K562 (cell line): Measurements from ENCODE around the gene FKBP2. TPM values are rescaled to one million over a fixed set of nuclear protein-coding genes. Genes with fewer than 3 reads are reported as not detected.
A peak's percentile ranks its signal among the peaks of the same experiment; 100 is the strongest.

Experiments used
- DPF2 ChIP-seq: fragments of 450-650 bp; IDR thresholded peaks from 2 replicates; pipeline ENCODE4 v1.6.1; 2016
- ELF2 ChIP-seq: fragments of 250-450 bp; sonication (Bioruptor Pico); IDR thresholded peaks from 2 replicates; pipeline ENCODE4 v1.5.0; 2021; ENCODE audit warnings: mild to moderate bottlenecking
- FOXK2 ChIP-seq, 2 experiments: fragments of 450-650 bp; IDR thresholded peaks in 1 of 2; conservative IDR thresholded peaks in 1 of 2; 2 replicates each; pipeline ENCODE4 v1.6.1; 2016; ENCODE audit warnings: low read depth in 2 of 2, mild to moderate bottlenecking in 1 of 2
- JUNB ChIP-seq: fragments of 450-650 bp; formaldehyde crosslinking; conservative IDR thresholded peaks from 2 replicates; pipeline ENCODE4 v1.4.0; 2020; ENCODE audit warnings: mild to moderate bottlenecking
- KDM2B ChIP-seq: fragments of 250-450 bp; sonication (Bioruptor Pico); IDR thresholded peaks from 2 replicates; pipeline ENCODE4 v1.8.0; 2021; ENCODE audit warnings: mild to moderate bottlenecking, moderate library complexity
- NFIX ChIP-seq: fragments of 250-450 bp; sonication (Bioruptor Pico); IDR thresholded peaks from 2 replicates; pipeline ENCODE4 v1.4.0; 2020; ENCODE audit warnings: low read depth, mild to moderate bottlenecking, moderate library complexity
- OTX1 ChIP-seq: fragments of 450-650 bp; formaldehyde crosslinking; IDR thresholded peaks from 2 replicates; pipeline ENCODE4 v1.4.0; 2022; ENCODE audit warnings: mild to moderate bottlenecking
- POLR2G ChIP-seq: fragments of 200-400 bp; formaldehyde crosslinking; IDR thresholded peaks from 2 replicates; pipeline ENCODE4 v1.6.1; 2017; ENCODE audit warnings: low read depth, mild to moderate bottlenecking, antibody characterized with exemption, low read length, moderate library complexity
- PURB ChIP-seq: sonication (generic); formaldehyde crosslinking; IDR thresholded peaks from 2 replicates; pipeline ENCODE4 v1.9.0; 2021; ENCODE audit warnings: low read depth, mild to moderate bottlenecking, missing genetic modification reagents
- SMARCA5 ChIP-seq: fragments of 450-650 bp; IDR thresholded peaks from 2 replicates; pipeline ENCODE4 v1.6.1; 2016
- SP1 ChIP-seq: sonication (generic); formaldehyde crosslinking; IDR thresholded peaks from 2 replicates; pipeline ENCODE4 v1.8.1; 2022; ENCODE audit warnings: mild to moderate bottlenecking, missing genetic modification reagents
- SRSF1 ChIP-seq: fragments of 200-400 bp; formaldehyde crosslinking; IDR thresholded peaks from 2 replicates; pipeline ENCODE4 v1.6.1; 2017; ENCODE audit warnings: mild to moderate bottlenecking, low read depth, low read length, moderate library complexity
- TSC22D4 ChIP-seq: fragments of 450-650 bp; IDR thresholded peaks from 2 replicates; pipeline ENCODE4 v1.6.1; 2016; ENCODE audit warnings: missing genetic modification characterization, missing biosample characterization, control low read depth
- ZNF384 ChIP-seq: IDR thresholded peaks from 2 replicates; pipeline ENCODE4 v1.6.1; 2012; ENCODE audit warnings: low read depth, low read length, improper control_type of control experiment
- ZNF436 ChIP-seq: fragments of 250-450, 450-650 bp; sonication (Bioruptor Pico); formaldehyde crosslinking; IDR thresholded peaks from 2 replicates; pipeline ENCODE4 v1.7.0; 2020; ENCODE audit warnings: mild to moderate bottlenecking
- ZNF561 ChIP-seq: fragments of 450-650 bp; formaldehyde crosslinking; conservative IDR thresholded peaks from 2 replicates; pipeline ENCODE4 v1.4.0; 2020; ENCODE audit warnings: mild to moderate bottlenecking, moderate library complexity
- polyA plus RNA-seq, 8 experiments: library from polyadenylated mRNA; depleted of rRNA in 4 of 8; stranded (reverse) in 5 of 8; unstranded in 3 of 8; fragments of >200 nt; fragmentation: Nextera tagmentation in 2 of 8; fragmentation: Illumina TruSeq in 1 of 8; extraction: Ambion mirVana in 2 of 8; extraction: Trizol in 1 of 8; gene quantifications; 2 replicates each; pipeline versions ENCODE4 v1.2.1 to v1.2.3, GENCODE V29; 2011 to 2014; ENCODE audit warnings: inconsistent platforms in 1 of 8, missing spikeins in 1 of 8
- total RNA-seq, 7 experiments: library from RNA; depleted of rRNA in 6 of 7; stranded (reverse); fragments of >200 nt in 6 of 7; fragmentation: Illumina TruSeq in 2 of 7; extraction: Trizol in 2 of 7; gene quantifications; 2 replicates each; pipeline versions ENCODE4 v1.2.1 to v1.2.3, GENCODE V29; 2011 to 2021; ENCODE audit warnings: low replicate concordance in 1 of 7
- TF ChIP-seq, protein P1 (sequence below): fragments of 450-650 bp; formaldehyde crosslinking; conservative IDR thresholded peaks from 2 replicates; pipeline ENCODE4 v1.4.0; 2022; ENCODE audit warnings: mild to moderate bottlenecking, missing genetic modification characterization
- TF ChIP-seq, protein P2 (sequence below): fragments of 450-650 bp; conservative IDR thresholded peaks from 2 replicates; pipeline ENCODE4 v1.6.1; 2016; ENCODE audit warnings: missing genetic modification characterization, low read depth, mild to moderate bottlenecking, control low read depth, missing compliant biosample characterization
- TF ChIP-seq, protein P3 (sequence below): fragments of 450-650 bp; formaldehyde crosslinking; IDR thresholded peaks from 2 replicates; pipeline ENCODE4 v1.4.0; 2022; ENCODE audit warnings: mild to moderate bottlenecking, moderate library complexity
- TF ChIP-seq, protein P4 (sequence below): sonication (generic); formaldehyde crosslinking; IDR thresholded peaks from 2 replicates; pipeline ENCODE4 v1.8.0; 2023; ENCODE audit warnings: mild to moderate bottlenecking, missing genetic modification reagents

Gene FKBP2
- total and polyA plus RNA-seq, 9 of the 15 experiments (the other 6 are each of a cell fraction or from before 2014, with no cell fraction given): 3.5 to 151 (median 58.1) TPM

DNA sequence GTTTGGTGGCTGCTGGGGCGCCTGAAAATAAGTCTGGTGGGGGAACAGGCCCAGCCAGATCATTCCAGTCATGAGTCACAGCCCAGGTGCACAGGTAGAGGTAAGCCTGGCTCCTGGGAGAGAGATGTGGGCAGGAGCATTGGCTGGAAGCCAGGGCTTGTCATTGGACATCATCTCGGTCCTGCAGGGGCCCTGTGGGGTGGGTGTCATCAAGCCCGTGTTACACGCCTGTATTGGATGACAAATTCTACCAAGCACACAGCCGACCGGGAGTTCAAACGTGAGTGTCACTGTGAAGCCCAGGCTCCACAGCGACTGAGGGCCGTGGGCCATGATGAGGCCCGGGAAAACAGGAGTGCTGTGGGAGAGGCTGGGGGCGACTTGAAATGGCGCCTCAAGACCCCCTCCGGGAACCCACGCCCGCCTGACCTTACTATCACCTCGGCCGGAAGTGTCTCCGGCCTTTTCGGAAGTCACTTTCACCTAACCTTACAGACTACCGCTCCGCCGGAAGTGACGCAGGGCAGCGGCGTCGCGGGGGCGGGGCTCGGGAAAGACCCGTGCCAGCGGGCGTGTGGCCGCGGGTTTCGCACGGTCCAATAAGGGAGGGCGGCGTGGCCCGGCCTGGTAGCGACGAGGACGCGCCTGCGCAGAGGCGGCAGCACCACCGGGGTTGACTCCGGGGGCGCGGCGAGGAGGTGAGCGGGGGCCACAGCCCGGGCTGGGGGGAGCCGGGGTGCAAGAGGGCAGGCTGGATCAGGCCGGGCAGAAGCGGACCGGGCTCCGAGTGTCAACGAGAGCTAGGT, at the start of gene FKBP2 (continued):
- peak; percentile 59 for TF ChIP-seq DPF2
- TF ChIP-seq KDM2B (CRISPR knock-in tag): no peak
- no peak for TF ChIP-seq TSC22D4 (tag)
- 0 out of 2 replicates have a peak, but pooled peaks have one; percentile 28 for TF ChIP-seq ZNF561 (CRISPR knock-in tag)
- TF ChIP-seq SMARCA5: no peak
- TF ChIP-seq, protein P1, sequence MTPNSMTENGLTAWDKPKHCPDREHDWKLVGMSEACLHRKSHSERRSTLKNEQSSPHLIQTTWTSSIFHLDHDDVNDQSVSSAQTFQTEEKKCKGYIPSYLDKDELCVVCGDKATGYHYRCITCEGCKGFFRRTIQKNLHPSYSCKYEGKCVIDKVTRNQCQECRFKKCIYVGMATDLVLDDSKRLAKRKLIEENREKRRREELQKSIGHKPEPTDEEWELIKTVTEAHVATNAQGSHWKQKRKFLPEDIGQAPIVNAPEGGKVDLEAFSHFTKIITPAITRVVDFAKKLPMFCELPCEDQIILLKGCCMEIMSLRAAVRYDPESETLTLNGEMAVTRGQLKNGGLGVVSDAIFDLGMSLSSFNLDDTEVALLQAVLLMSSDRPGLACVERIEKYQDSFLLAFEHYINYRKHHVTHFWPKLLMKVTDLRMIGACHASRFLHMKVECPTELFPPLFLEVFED (CRISPR knock-in tag): no peak
- 0 out of 4 replicates have a peak, but pooled peaks of 1 of the 2 experiments have one; percentile 43 for TF ChIP-seq FOXK2 (conservative IDR thresholded peaks at IDR 0.05 in 1 of 2, IDR thresholded peaks at IDR 0.05 in 1 of 2; ENCODE audit: low read depth in 2 of 2)
- peak; percentile 88 for TF ChIP-seq SP1 (CRISPR knock-in tag)
- TF ChIP-seq, protein P2, sequence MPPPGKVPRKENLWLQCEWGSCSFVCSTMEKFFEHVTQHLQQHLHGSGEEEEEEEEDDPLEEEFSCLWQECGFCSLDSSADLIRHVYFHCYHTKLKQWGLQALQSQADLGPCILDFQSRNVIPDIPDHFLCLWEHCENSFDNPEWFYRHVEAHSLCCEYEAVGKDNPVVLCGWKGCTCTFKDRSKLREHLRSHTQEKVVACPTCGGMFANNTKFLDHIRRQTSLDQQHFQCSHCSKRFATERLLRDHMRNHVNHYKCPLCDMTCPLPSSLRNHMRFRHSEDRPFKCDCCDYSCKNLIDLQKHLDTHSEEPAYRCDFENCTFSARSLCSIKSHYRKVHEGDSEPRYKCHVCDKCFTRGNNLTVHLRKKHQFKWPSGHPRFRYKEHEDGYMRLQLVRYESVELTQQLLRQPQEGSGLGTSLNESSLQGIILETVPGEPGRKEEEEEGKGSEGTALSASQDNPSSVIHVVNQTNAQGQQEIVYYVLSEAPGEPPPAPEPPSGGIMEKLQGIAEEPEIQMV (tag): 0 out of 2 replicates have a peak, but pooled peaks have one; percentile 14
- TF ChIP-seq NFIX (CRISPR knock-in tag): 0 out of 2 replicates have a peak, but pooled peaks have one; percentile 1
- no peak; the same call in 1 of the 2 replicates for TF ChIP-seq OTX1 (CRISPR knock-in tag)
- 0 out of 2 replicates have a peak, but pooled peaks have one; percentile 48 for TF ChIP-seq JUNB
- TF ChIP-seq, protein P3, sequence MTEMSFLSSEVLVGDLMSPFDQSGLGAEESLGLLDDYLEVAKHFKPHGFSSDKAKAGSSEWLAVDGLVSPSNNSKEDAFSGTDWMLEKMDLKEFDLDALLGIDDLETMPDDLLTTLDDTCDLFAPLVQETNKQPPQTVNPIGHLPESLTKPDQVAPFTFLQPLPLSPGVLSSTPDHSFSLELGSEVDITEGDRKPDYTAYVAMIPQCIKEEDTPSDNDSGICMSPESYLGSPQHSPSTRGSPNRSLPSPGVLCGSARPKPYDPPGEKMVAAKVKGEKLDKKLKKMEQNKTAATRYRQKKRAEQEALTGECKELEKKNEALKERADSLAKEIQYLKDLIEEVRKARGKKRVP: 0 out of 2 replicates have a peak, but pooled peaks have one; percentile 5
- TF ChIP-seq SRSF1: no peak
- TF ChIP-seq, protein P4, sequence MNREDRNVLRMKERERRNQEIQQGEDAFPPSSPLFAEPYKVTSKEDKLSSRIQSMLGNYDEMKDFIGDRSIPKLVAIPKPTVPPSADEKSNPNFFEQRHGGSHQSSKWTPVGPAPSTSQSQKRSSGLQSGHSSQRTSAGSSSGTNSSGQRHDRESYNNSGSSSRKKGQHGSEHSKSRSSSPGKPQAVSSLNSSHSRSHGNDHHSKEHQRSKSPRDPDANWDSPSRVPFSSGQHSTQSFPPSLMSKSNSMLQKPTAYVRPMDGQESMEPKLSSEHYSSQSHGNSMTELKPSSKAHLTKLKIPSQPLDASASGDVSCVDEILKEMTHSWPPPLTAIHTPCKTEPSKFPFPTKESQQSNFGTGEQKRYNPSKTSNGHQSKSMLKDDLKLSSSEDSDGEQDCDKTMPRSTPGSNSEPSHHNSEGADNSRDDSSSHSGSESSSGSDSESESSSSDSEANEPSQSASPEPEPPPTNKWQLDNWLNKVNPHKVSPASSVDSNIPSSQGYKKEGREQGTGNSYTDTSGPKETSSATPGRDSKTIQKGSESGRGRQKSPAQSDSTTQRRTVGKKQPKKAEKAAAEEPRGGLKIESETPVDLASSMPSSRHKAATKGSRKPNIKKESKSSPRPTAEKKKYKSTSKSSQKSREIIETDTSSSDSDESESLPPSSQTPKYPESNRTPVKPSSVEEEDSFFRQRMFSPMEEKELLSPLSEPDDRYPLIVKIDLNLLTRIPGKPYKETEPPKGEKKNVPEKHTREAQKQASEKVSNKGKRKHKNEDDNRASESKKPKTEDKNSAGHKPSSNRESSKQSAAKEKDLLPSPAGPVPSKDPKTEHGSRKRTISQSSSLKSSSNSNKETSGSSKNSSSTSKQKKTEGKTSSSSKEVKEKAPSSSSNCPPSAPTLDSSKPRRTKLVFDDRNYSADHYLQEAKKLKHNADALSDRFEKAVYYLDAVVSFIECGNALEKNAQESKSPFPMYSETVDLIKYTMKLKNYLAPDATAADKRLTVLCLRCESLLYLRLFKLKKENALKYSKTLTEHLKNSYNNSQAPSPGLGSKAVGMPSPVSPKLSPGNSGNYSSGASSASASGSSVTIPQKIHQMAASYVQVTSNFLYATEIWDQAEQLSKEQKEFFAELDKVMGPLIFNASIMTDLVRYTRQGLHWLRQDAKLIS (CRISPR knock-in tag): peak; percentile 90
- no peak for TF ChIP-seq ZNF384
- TF ChIP-seq ZNF436 (CRISPR knock-in tag): peak; percentile 63; the same call in 1 of the 2 replicates
- peak; percentile 96 for TF ChIP-seq POLR2G
- TF ChIP-seq ELF2 (CRISPR knock-in tag): 0 out of 2 replicates have a peak, but pooled peaks have one; percentile 71
- no peak for TF ChIP-seq PURB (CRISPR knock-in tag)
